Activated gamma-delta T cell treated with anti-CD3 and anti-CD28 coated beads, Interleukin-2, amount 50 U/mL, for 16 hours (primary cell): ENCODE measurements around the gene SLC7A6OS.

ENCODE experiments used
- DNase-seq: peaks from one replicate; pipeline ENCODE4 v3.0.0-alpha.2; 2020; ENCODE audit warnings: low read depth

The SLC7A6OS gene

DNA sequence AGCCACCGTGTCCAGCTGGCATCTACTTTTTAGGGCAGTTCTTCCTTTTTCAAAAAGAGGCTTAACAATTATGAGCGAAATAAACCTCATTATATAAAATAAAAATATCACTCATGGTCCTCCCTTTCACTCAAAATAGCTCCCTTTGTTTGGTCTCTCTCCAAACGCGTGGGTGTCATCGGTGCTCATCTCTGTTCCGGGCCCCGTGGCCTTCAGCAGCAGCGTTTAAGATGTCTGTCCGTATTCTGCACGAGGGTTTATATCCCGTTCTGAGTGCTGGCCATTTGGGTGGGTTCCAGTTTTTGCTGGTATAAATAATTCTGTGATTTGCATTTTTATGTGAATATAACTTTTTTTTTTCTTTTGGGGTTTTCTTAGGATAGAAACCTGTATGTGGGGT, 33.5 kb upstream of the SLC7A6OS start:
- DNase-seq, result no peak

DNA sequence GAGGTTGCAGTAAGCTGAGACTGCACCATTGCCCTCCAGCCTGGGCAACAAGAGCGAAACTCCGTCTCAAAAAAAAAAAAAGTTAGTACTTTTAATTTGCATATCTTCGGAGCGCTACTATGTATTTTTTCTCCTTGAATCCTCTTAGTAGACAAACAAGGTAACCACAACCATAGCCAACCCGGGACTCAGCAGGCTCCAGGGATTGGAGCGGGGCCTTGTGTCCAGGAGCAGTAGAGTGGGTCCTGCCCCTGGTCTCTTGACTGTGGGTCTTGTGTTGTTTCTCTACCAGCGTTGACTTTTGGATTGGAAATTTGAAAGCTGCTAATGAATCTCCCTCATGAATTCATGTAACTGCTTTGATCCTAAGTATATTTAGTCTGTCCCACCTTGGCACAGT, 32.4 kb upstream of the SLC7A6OS start:
- no peak for DNase-seq

DNA sequence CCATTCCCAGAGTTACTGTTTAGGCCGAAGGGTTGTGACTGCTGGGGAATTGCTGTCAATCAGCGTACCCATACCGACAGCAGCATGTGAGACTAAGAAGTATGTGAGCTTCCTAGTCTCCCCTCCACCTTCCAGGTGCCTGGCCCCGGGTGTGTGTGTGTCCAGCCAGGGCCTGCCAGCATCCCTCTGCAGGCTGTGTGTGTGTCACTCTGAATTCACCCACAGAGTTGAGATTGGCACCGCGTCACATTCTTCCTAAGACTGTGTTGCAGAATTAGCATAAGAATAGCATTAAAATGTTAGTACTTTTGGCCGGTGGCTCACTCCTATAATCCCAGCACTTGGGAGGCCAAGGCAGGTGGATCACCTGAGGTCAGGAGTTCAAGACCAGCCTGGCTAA, 31.9 kb upstream of the SLC7A6OS start:
- DNase-seq, result no peak

DNA sequence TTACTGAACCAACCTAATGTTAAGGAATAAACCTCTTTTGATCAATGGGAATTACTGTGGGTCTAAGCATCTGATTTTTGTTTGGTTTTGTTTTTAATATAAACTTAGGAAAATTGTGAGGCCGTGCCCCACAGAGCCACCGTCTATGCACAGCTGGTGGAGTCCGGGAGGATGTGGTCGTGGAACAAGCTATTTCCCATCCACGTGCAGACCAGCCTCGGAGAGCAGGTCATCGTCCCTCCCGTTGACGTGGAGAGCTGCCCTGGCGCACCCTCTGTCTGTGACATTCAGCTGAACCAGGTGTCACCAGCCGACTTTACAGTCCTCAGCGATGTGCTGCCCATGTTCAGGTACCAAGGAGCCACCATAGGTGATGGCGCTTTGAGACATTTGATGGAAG, 28.5 kb upstream of the SLC7A6OS start:
- DNase-seq, result no peak

DNA sequence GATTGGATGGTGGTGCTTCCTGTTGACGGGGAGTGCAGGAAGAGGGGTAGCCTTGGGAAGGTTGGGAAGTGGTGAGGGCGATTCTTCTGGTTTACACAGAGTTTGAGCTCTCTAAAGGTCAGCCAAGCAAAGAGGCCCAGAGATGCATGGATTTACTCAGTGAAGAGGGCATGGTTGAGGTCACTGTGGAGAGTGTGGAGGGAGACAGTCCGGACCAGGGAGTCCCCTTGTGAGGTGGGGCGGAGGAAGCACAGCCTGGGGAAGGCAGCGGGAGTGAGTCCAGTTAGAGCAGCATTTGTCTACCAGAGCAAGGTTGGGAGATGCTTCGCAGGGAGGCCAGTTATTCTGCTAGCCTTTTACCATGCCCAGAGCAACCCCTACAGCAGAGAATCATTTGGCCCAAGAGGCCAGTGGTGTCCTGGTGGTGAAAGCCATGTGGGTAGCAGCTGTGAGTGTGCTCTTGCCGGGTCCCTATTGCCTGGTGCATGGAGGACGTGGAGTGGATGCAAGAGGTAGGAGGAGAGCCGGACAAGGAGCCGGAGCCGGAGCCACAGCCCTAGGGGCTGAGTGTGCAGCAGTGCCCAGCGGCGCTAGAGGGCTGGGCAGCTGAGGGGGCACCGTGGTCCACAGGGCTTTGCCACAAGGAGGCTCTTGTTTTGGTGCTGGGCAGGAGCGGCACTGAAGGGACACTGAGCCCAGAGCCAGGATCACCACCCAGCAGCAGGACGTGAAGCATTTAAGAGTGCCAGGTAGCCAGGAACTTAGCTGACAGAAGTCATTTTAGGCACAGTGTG, 27.8 kb upstream of the SLC7A6OS start:
- DNase-seq, result no peak

DNA sequence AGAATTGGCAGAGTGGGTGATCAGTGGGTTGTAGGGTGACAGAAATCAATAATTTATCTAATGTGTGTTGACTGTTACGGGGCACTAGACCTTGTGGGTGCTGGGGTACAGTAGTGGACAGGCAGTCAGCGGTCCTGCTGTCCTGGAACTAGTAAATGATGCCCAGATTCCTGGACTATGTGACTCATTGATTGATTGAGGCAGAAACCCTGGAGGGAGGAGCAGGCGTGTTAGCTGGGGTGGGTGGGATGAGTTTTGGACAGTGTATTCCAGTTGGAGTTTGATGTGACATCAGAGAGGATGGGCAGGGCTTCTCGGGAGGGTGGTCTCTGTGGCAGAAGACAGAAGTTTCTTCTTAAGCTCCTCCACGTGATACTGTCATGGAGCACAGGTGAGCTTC, 24.4 kb upstream of the SLC7A6OS start:
- DNase-seq, result no peak

DNA sequence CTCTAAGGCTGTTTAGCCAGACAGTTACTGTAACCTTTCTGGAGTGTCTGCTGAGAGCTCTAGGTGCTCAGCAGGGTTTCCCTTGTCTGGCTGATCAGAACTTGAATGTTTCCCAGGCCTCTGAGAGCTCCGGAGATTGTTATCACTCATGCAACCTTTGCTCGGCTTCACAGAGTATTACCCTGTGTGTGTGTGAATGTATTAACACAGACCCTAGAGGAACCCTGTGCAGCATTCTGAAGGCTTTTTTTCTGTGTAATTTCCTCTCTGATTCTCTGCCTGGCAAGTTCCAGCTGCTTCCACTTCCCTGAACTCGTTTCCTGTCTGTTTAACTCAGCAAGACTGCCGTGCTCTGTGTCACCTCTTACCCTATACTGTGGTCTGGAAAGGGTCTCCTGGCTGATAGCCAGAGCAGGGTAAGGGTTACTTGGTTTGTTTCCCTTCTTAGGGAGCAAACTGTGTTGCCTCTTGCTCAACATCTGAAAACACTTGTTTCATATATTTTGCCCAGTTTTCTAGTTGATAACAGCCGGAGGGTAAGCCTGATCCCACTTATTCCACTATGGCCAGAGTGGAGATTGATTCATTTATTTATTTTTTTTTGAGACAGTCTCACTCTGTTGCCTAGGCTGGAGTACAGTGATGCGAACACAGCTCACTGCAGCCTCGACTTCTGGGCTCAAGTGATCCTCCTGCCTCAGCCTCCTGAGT, 21.8 kb upstream of the SLC7A6OS start:
- DNase-seq, result no peak

DNA sequence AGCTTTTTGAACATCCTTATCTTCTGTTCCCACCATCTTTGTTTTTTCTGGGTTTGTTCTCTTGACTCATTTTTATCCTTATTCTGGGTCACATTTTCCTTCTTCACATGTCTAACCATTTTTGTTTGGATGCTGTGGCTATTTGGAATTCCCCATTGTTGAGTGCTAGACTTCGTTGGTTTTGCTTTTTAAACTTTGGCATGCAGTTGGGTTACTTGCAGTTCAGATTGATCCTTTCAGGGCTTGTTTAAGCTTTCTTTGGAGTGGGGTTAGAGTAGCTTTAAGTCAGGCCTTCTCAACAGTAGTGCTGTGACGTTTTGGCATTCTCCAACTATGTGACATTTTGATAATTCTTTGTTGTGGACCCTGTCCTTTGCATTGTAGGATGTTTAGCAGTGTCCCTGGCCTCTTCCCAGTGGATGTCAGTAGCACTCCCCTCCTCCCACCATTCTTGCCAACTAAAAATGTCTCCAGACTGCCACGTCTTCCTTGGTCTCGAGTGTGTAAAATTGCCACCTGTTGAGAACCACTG, 21.2 kb upstream of the SLC7A6OS start:
- DNase-seq, result no peak

DNA sequence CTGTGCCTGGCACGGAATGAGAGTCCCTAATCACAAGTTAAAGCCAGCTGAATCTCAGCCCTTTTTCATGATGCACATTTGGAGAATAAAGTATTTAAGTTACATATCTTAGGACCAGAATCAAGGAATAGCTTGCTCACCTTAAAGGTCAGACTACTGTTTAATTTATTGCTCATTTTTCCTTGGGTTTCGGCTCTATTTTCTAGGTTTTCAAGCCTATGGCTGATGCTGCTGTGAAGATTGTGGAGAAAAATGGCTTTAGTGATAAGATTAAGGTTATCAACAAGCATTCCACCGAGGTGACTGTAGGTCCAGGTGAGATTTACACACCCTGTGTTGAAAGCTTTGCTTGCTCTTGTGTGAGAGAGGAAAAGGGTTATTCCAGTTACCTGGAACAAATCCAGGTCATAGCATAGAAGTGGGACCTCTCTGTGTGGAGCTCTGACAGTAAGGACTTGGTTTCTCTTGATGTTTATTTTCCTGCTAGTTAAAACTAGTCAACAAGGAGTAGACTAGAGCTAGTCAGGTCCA, 18.2 kb upstream of the SLC7A6OS start:
- no peak for DNase-seq

DNA sequence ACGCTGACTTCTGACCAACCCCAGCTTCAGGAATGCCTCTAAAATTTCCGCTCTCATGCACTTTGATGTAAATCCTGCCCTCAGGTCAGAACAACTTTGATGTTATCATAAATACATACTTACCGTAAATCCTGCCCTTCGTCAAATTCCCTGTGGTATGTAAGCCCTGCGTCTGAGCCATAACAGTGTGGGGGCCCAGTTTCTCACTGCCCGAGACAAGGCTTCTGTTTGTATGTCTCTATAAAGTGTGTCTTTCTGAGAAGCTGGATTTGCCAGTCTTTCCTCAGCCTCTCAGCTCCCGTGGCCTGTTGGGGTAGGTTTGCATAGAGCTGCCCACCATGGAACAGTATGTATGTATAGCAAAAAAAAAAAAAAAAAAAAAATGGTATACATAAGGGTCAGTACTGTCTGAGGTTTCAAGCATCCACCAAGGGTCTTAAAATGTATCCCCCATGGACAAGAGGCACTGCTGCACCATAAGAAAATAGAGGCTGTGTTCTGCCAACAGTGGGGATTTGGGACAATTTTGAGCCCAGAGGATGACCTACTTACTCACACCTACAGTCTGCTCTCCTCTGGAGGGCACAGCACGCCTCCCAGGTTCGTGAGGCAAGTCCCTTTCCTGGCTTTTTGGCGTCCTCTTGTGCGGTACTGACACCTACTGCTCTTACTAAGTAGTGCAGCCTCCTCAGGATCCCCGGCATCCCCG, 17.6 kb upstream of the SLC7A6OS start:
- peak; percentile 70 for DNase-seq

DNA sequence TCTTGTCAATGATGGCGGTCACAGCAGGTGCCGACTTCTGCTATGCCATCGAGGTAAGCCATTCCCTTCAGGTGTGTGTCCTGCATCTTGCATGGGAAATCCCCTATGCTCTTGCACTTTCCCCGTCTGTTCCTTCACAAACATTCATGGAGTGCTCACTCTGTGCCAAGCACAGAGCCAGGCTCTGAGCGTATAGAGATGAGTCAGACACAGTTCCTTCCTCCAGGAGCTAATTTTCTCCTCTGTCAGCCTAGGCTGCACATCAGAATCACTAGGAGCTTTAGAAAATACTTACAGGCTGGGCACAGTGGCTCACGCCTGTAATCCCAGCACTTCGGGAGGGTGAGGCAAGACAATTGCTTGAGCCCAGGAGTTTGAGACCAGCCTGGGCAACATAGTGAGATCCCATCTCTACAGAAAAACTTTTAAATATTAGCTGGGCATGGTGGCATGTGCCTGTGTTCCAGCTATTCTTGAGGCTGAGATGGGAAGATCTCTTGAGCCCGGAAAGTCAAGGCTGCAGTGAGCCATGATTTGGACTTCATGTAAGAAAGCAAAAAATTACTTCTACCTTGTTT, 14.1 kb upstream of the SLC7A6OS start:
- no peak for DNase-seq

DNA sequence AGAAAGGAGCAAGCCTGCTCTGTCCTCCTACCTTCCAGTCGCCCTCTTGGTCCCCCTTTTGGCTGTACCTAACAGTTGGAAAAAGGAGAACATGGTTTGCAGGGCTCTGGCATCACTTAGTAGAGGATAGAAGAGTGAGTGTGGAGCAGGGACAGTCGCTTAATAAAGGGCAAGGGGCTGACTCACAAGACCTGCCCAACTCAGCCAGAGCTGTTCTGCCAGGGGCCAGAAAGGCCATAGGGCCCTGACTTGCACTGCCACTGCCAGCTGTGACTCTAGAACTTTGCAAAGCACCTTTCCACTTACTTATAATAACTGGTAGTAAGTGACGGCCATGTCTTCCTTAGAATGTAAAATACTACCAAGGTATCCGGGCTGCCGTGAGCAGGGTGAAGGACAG, 13.6 kb upstream of the SLC7A6OS start:
- no peak for DNase-seq

DNA sequence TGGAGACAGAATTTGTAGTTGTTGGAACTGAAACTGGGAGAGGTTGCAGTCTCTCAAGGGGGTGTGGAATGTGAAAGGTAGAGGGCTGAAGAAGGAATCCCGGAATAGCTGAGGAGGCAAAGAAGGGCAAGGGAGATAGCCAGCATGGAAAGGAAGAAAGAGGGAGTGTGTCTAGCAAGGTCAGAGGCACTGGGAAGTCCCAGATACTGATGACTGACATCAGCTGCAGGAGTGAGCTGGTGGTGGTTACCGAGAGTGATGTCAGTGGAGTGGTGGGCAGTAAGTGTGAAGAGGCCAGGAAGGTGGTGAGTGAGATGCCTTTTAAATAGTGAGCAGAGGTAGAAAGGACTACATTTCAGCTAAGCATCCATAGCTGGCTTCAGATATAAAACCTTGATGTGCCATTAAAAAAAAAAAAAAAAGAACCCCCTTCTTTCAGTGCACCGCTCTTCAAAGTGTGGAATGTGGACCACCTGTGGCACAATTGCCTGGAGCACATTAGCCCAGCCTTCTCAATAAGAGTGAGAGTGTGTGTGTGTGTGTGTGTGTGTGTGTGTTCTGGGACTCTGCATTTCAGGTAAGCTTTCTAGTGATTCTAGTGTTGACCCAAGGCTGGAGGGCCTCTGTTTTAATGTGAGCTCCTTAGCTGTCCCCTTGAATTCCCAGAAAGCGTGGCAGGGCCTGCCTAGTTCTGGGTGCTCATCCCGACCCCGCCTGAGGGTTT, 8.6 kb upstream of the SLC7A6OS start:
- peak; percentile 26 for DNase-seq

DNA sequence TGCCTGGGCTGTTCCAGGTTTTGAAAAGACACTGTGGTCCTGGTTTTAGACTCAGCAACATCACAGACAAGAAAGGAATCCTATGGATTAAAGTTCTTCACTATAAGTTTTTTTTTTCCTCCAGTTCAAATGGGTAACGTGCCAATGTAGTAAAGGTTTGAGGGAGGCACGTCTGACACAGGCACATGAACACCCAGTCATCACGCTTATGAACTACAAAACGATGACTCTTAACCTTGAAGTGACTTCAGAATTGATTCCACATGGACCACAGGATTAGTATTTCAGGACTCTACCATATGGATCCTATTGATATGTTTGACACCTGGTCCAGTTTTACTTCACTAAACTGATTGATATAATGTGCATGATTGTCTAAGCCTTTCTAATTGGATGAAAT, 2.4 kb upstream of the SLC7A6OS start:
- DNase-seq, result no peak

DNA sequence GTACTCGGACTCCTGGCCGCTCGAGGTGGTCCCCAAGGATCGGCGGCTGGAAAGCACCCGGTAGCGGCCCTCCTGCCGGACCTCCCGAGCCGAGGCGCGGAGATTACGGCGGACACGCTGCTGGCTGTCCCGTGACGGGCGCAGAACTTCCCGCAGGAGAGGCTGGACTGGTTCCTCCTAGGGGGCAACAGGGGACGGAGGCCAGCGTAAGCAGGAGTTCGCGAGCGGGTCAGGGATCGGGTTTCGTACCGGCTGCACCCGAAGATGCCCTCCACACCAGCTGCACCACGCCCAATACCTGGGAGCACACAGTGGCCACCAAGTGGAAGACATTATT, 341 bp downstream of the SLC7A6OS start:
- DNase-seq, result no peak

DNA sequence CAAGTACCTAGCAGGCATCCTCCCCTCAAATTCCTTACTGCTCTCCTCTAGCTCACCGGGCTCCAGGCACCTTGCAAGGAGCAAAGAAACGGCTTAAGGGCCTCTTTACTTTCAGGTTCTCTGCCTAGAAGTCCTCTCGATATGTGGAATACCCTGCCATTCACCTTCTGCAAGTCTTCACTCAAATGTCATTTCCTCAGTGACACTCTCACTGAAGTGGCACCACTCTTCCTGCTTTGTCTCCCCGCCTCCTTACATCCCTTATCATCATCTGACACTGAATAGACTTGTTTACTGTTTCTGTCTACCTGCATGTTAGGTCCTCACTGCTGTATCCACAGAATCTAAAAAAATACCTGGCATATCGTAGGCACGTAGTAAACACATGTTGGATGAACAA, 947 bp downstream of the SLC7A6OS start:
- DNase-seq, result no peak

DNA sequence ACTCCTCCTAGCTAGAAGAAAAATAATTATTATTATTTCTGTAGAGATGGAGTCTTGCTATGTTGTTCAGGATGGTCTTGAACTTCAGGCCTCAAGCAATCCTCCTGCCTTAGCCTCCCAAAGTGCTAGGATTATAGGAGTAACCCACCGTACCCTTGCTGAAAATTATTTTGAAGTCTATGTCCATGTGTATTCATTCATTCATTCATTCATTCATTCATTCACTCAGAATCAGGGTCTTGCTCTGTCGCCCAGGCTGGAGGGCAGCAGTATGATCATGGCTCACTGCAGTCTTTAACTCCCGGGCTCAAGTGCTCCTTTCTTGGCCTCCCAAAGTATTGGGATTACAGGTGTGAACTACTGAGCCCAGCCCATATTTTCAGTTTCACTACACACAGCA, 4.1 kb downstream of the SLC7A6OS start:
- DNase-seq, result no peak

DNA sequence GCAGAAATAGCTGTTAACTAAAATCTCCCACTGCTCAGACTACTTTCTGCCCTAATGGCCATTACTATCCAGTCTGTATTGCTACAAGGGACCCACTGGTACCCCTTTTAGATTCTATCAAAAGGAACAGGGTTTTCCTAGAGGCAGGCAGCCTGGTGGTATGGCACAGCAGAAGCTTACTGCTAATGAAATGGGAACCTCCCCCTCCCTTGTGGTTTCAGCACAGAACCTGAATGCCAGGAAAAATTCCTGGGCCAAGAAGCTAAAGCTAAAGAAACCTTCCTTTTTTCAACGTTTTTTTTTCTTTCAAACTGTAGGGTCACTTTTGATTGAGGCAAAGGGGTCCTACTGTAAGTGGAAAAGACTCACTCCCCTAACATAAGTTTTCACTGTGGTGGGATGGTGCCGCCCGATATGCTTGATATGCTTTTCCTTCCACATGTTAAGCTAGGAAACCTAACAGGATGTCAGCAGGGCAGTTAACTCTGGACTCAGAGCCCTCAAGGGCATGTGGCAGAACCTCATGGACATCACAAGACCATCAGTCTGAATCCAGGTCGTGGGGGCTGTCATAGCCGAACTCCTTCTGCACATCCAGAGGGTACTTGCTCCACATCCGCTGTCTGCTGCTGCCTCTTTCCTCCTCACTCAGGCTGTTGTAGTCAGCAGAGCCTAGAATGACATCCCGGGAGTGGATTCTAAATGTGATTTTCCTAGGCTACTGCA, 9.8 kb downstream of the SLC7A6OS start:
- no peak for DNase-seq

DNA sequence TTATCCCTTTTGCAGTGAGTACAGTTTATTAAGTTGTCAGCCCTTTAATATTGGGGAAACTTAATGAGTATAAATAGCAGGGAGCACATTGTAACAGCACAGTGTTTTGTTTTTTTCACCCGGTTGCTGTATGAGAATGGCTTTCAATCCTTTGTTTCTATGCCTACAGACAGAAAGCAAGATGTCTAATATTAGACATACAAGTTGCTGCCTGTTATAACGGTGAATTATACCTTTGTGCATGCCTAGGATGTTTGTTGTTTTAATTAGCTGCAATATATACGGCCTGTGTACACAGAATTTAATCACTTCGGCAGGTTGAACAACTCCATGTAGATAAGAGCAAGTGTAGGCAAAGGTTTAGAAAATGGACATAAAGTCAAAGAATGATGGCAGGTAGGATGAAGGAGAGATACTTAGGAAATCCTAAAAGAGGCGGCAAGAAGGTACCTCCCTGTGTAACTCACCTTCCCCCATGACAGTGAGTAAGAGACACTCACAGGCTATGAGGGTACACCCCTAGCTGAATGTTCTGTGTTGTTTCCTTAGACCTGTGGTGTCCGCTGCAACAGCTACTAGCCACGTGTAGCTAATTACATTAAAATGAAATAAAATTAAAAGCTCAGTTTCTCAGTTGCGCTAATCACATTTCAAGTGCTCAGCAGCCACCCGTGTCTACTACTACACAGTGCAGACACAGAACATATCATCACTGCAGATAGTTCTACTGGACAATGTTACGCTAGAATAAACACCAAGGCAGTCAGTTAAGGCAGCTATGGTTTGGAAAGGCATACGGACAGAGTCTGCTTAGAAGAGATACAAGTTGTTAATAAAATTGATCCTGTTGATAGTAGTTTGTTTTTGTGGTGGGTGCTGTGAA, 10.9 kb downstream of the SLC7A6OS start:
- no peak for DNase-seq
